ENCODE results near the gene WWOX. TPM values are rescaled to one million over a fixed set of nuclear protein-coding genes. Genes with fewer than 3 reads are reported as not detected.

The WWOX gene
- total and polyA plus RNA-seq, 2 of the 4 experiments (the other 2 are of a cell fraction) = 2.7 to 5.4 TPM

GRCh38 chr16:78106686-78107085, 7.2 kb downstream of the WWOX start:
- dilution Hi-C loops (cut with HindIII; ENCODE audit: low sequenced_read_pairs, unreplicated experiment) = no loop called here
- in situ Hi-C loops (cut with MboI; ENCODE audit: low sequenced_read_pairs) = no loop called here
- Histone ChIP-seq H4K5ac (ENCODE audit: low read depth, low read length) (no peak overlapping the region), H2AFZ (replicated peaks; ENCODE audit: low read length, poor library complexity) (no peak overlapping the region), H3K4ac (ENCODE audit: low read depth, low read length) (no peak overlapping the region), H3K9me3 (ENCODE audit: control insufficient read depth, insufficient read depth, low read length) (no peaks in the 10 kb centered on the region), H3K36me3 (ENCODE audit: control insufficient read depth, insufficient read depth, low read length) (no peaks in the 10 kb centered on the region), H4K8ac (ENCODE audit: low read depth in 2 of 2, low read length in 2 of 2) (no peak overlapping the region), H2BK15ac (ENCODE audit: low read depth, low read length) (no peak overlapping the region), H2BK20ac (ENCODE audit: low read depth, low read length) (no peak overlapping the region), H4K20me1 (ENCODE audit: insufficient read depth, low read length) (no peaks in the 10 kb centered on the region), H2AK9ac (replicated peaks; ENCODE audit: low read depth, low read length, poor library complexity) (no peak overlapping the region), H3K23ac (ENCODE audit: low read depth, low read length) (no peak overlapping the region), H3K9me1 (ENCODE audit: insufficient read depth, low read length) (no peaks in the 10 kb centered on the region; the same call in 1 of the 2 replicates), H3K18ac (ENCODE audit: low read depth, low read length) (no peak overlapping the region), H3K4me1 (ENCODE audit: control insufficient read depth, insufficient read depth, low read length) (peaks cover 3% of the 10 kb centered on the region; the same call in 1 of the 2 replicates), H2BK120ac (ENCODE audit: low read depth, low read length) (no peak overlapping the region), H3K14ac (replicated peaks; ENCODE audit: low read depth, low read length) (no peak overlapping the region), H2AK5ac (ENCODE audit: low read depth, low read length) (no peak overlapping the region), H4K91ac (ENCODE audit: insufficient read depth, low read depth, low read length) (no peak overlapping the region), H3K27ac (ENCODE audit: insufficient read depth, low read length) (no peak overlapping the region), H3K79me1 (ENCODE audit: low read depth in 1 of 2, low read length in 2 of 2) (no peaks in the 10 kb centered on the region), H3K4me2 (ENCODE audit: low read depth, low read length) (no peak overlapping the region), H3K9ac (ENCODE audit: low read depth, low read length) (no peak overlapping the region), H2BK5ac (ENCODE audit: low read depth, low read length, poor library complexity, severe bottlenecking) (no peak overlapping the region), H3K27me3 (ENCODE audit: control insufficient read depth, insufficient read depth, low read length) (no peaks in the 10 kb centered on the region), H3K56ac (ENCODE audit: extremely low read depth, insufficient read depth, low read length) (no peak overlapping the region), H3K4me3 (ENCODE audit: insufficient read depth, low read depth, low read length) (no peak overlapping the region)
- ATAC-seq (ENCODE audit: low read depth) = peak; percentile 49
- CTCF ChIA-PET = no interaction called here
- intact Hi-C loops (cut with micrococcal nuclease) = no loop called here
- POLR2A ChIA-PET (ENCODE audit: unreplicated experiment) = no interaction called here
- no peak for TF ChIP-seq NFE2L2 (IDR thresholded peaks at IDR 0.05; ENCODE audit: low read depth, low read length)
- TF ChIP-seq CEBPB (IDR thresholded peaks at IDR 0.05; ENCODE audit: low read depth, low read length) = no peak
- TF ChIP-seq, protein P1, sequence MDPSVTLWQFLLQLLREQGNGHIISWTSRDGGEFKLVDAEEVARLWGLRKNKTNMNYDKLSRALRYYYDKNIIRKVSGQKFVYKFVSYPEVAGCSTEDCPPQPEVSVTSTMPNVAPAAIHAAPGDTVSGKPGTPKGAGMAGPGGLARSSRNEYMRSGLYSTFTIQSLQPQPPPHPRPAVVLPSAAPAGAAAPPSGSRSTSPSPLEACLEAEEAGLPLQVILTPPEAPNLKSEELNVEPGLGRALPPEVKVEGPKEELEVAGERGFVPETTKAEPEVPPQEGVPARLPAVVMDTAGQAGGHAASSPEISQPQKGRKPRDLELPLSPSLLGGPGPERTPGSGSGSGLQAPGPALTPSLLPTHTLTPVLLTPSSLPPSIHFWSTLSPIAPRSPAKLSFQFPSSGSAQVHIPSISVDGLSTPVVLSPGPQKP (IDR thresholded peaks at IDR 0.05; ENCODE audit: borderline replicate concordance, low read depth, low read length) = no peak
- TF ChIP-seq POLR2A (IDR thresholded peaks at IDR 0.05; ENCODE audit: low read depth, low read length) = no peak
- TF ChIP-seq MAFK (IDR thresholded peaks at IDR 0.05; ENCODE audit: low read depth, low read length) = no peak
- TF ChIP-seq RFX5 (IDR thresholded peaks at IDR 0.05; ENCODE audit: low read depth, low read length) = no peak
- TF ChIP-seq MAZ (IDR thresholded peaks at IDR 0.05; ENCODE audit: borderline replicate concordance, low read depth, low read length) = no peak
- no peak for TF ChIP-seq RCOR1 (IDR thresholded peaks at IDR 0.05; ENCODE audit: insufficient replicate concordance, low read length)
- no peak for TF ChIP-seq SMC3 (IDR thresholded peaks at IDR 0.05; ENCODE audit: low read depth, low read length)
- no peak for TF ChIP-seq CTCF (conservative IDR thresholded peaks at IDR 0.05; ENCODE audit: low read depth, low read length)
- TF ChIP-seq, protein P2, sequence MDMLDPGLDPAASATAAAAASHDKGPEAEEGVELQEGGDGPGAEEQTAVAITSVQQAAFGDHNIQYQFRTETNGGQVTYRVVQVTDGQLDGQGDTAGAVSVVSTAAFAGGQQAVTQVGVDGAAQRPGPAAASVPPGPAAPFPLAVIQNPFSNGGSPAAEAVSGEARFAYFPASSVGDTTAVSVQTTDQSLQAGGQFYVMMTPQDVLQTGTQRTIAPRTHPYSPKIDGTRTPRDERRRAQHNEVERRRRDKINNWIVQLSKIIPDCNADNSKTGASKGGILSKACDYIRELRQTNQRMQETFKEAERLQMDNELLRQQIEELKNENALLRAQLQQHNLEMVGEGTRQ (IDR thresholded peaks at IDR 0.05; ENCODE audit: low read depth, low read length) = no peak
- TF ChIP-seq CHD1 (IDR thresholded peaks at IDR 0.05; ENCODE audit: low read depth, low read length) = no peak
- TF ChIP-seq BHLHE40 (IDR thresholded peaks at IDR 0.05; ENCODE audit: low read depth, low read length) = no peak
- BruUV-seq (replicated peaks) = no TSS peak
- DNase-seq = no peak
- WGBS, 2 experiments (ENCODE audit: extremely low coverage in 2 of 2, insufficient read length in 1 of 2) = 83% methylated on average over 3 of the region's 8 CpGs; no CpG with 5 or more reads in 1 of the 2 experiments
